Spleen (tissue), 7 donors: Measurements from ENCODE around the gene ZNF780A.

Source experiments
- CTCF ChIP-seq, 11 experiments: fragments of 200-600 bp in 7 of 11; fragments of 450-650 bp in 4 of 11; sonication (generic) in 4 of 11; IDR thresholded peaks in 8 of 11; conservative IDR thresholded peaks in 3 of 11; 1 replicate in 7 of 11; 2 replicates in 4 of 11; pipeline versions ENCODE4 v1.4.0 to v1.8.0; 2016 to 2021; ENCODE audit warnings: antibody characterized with exemption in 11 of 11, inconsistent platforms in 4 of 11, mild to moderate bottlenecking in 1 of 11
- POLR2A ChIP-seq, 3 donors: fragments of 450-650 bp; IDR thresholded peaks; one replicate each; pipeline ENCODE4 v1.5.1; 2017; ENCODE audit warnings: antibody characterized with exemption in 3 of 3, mild to moderate bottlenecking in 1 of 3
- POLR2AphosphoS5 ChIP-seq, 3 donors: sonication (generic); formaldehyde crosslinking; IDR thresholded peaks; one replicate each; pipeline ENCODE4 v1.5.1; 2017; ENCODE audit warnings: antibody characterized with exemption in 3 of 3
- donor health status: DM: no; HTN: no; CAD: no; lungs with moderate emphysema.
- donor health status: DM: no; HTN: no; CAD: no.
- donor health status: DM: no; HTN: no; CAD: no.

- TF ChIP-seq CTCF (IDR thresholded peaks at IDR 0.05 in 8 of 11, conservative IDR thresholded peaks at IDR 0.05 in 3 of 11) (no peak), POLR2A (IDR thresholded peaks at IDR 0.05) (no peak), POLR2AphosphoS5 (IDR thresholded peaks at IDR 0.05) (no peak)
Observed at GRCh38 chr19:40133491-40133890, 42.7 kb upstream of the ZNF780A start.
